GM18520 (cell line): Measurements from ENCODE around the gene TK2.
"Not testable (repeated sequence)": the region's sequence is repeated elsewhere in the genome, so short reads cannot be mapped to it uniquely, and the experiment has no call there.

Experiments
- ATAC-seq: cut with Tn5 transposase; IDR thresholded peaks from one replicate; pipeline ENCODE4 v1.9.1; 2021; ENCODE audit not compliant: unreplicated experiment

Gene TK2

GRCh38 chr16:66549284-66550131 lies at the start of gene TK2:
Gene TK2 (minus strand): TSS chr16:66550122. CDS start chr16:66550061, 61 bp downstream.
- ATAC-seq, result no peak

- no peak for ATAC-seq
These were observed 48.2 kb upstream of the TK2 start for GRCh38 chr16:66598111-66598510.

- no peak for ATAC-seq
These were observed 47.3 kb upstream of the TK2 start for GRCh38 chr16:66596986-66597848.

GRCh38 chr16:66596559-66596958 lies 46.6 kb upstream of the TK2 start:
- ATAC-seq, result not testable (repeated sequence)

- no peak for ATAC-seq
These were observed 44.8 kb upstream of the TK2 start for GRCh38 chr16:66594739-66595138.

GRCh38 chr16:66592814-66593213 lies 42.9 kb upstream of the TK2 start:
- no peak for ATAC-seq

GRCh38 chr16:66592241-66592640 lies 42.3 kb upstream of the TK2 start:
- no peak for ATAC-seq

GRCh38 chr16:66591018-66591417 lies 41.1 kb upstream of the TK2 start:
- ATAC-seq, result no peak

- no peak for ATAC-seq
These were observed 40.4 kb upstream of the TK2 start for GRCh38 chr16:66590322-66590721.

- ATAC-seq, result no peak
These were observed 39.2 kb upstream of the TK2 start for GRCh38 chr16:66588981-66589713.

- no peak for ATAC-seq
These were observed 38.1 kb upstream of the TK2 start for GRCh38 chr16:66587881-66588600.

- no peak for ATAC-seq
These were observed 35.7 kb upstream of the TK2 start for GRCh38 chr16:66585481-66586239.

GRCh38 chr16:66581246-66581952 lies 31.5 kb upstream of the TK2 start:
- no peak for ATAC-seq

GRCh38 chr16:66580605-66581209 lies 30.8 kb upstream of the TK2 start:
- no peak for ATAC-seq

- ATAC-seq, result no peak
These were observed 29.0 kb upstream of the TK2 start, which contains the start of gene CMTM2 for GRCh38 chr16:66578651-66579531. Gene CMTM2 (plus strand): TSS chr16:66579463. CDS start chr16:66579608, 145 bp downstream.

- no peak for ATAC-seq
These were observed 26.4 kb upstream of the TK2 start for GRCh38 chr16:66576296-66576695.

GRCh38 chr16:66575060-66575459 lies 25.1 kb upstream of the TK2 start:
- ATAC-seq, result no peak

- ATAC-seq, result no peak
These were observed 24.6 kb upstream of the TK2 start for GRCh38 chr16:66574531-66574930.
